IMR-90 (cell line): Measurements from ENCODE around the gene LEO1.

Source experiments
- BHLHE40 ChIP-seq: fragments of 150-350 bp; IDR thresholded peaks from 2 replicates; pipeline ENCODE4 v1.6.1; 2016; ENCODE audit warnings: mild to moderate bottlenecking, low read depth, low read length
- CHD1 ChIP-seq: IDR thresholded peaks from 2 replicates; pipeline ENCODE4 v1.6.1; 2012; ENCODE audit warnings: low read depth, low read length, improper control_type of control experiment
- FOS ChIP-seq: fragments of 150-350 bp; IDR thresholded peaks from 2 replicates; pipeline ENCODE4 v1.6.1; 2016; ENCODE audit warnings: low read depth, low read length
- MAFK ChIP-seq: IDR thresholded peaks from 2 replicates; pipeline ENCODE4 v1.6.1; 2012; ENCODE audit warnings: low read depth, low read length, improper control_type of control experiment
- MAZ ChIP-seq: IDR thresholded peaks from 2 replicates; pipeline ENCODE4 v1.6.1; 2012; ENCODE audit warnings: low read depth, mild to moderate bottlenecking, low read length, improper control_type of control experiment, moderate library complexity, borderline replicate concordance
- MXI1 ChIP-seq: IDR thresholded peaks from 2 replicates; pipeline ENCODE4 v1.6.1; 2012; ENCODE audit warnings: low read depth, mild to moderate bottlenecking, low read length, moderate library complexity, borderline replicate concordance
- NFE2L2 ChIP-seq: fragments of 150-350 bp; IDR thresholded peaks from 2 replicates; pipeline ENCODE4 v1.6.1; 2016; ENCODE audit warnings: low read depth, mild to moderate bottlenecking, low read length
- POLR2A ChIP-seq: IDR thresholded peaks from 2 replicates; pipeline ENCODE4 v1.6.1; 2012; ENCODE audit warnings: mild to moderate bottlenecking, low read depth, low read length
- RAD21 ChIP-seq: IDR thresholded peaks from 2 replicates; pipeline ENCODE4 v1.6.1; 2012; ENCODE audit warnings: low read length, improper control_type of control experiment
- RCOR1 ChIP-seq: IDR thresholded peaks from 2 replicates; pipeline ENCODE4 v1.6.1; 2012; ENCODE audit warnings: mild to moderate bottlenecking, low read length, improper control_type of control experiment; ENCODE audit not compliant: insufficient replicate concordance
- SMC3 ChIP-seq: fragments of 150-350 bp; IDR thresholded peaks from 2 replicates; pipeline ENCODE4 v1.6.1; 2016; ENCODE audit warnings: low read depth, mild to moderate bottlenecking, antibody characterized with exemption, low read length, moderate library complexity
- TF ChIP-seq, protein P1 (sequence below): conservative IDR thresholded peaks from 2 replicates; pipeline ENCODE4 v1.5.1; 2012; ENCODE audit warnings: mild to moderate bottlenecking, low read depth, low read length, improper control_type of control experiment
- TF ChIP-seq, protein P2 (sequence below): fragments of 150-350 bp; IDR thresholded peaks from 2 replicates; pipeline ENCODE4 v1.6.1; 2017; ENCODE audit warnings: mild to moderate bottlenecking, antibody characterized with exemption, low read length, low read depth
- TF ChIP-seq, protein P3 (sequence below): fragments of 150-350 bp; IDR thresholded peaks from 2 replicates; pipeline ENCODE4 v1.6.1; 2016; ENCODE audit warnings: low read depth, mild to moderate bottlenecking, low read length, moderate library complexity, borderline replicate concordance

DNA sequence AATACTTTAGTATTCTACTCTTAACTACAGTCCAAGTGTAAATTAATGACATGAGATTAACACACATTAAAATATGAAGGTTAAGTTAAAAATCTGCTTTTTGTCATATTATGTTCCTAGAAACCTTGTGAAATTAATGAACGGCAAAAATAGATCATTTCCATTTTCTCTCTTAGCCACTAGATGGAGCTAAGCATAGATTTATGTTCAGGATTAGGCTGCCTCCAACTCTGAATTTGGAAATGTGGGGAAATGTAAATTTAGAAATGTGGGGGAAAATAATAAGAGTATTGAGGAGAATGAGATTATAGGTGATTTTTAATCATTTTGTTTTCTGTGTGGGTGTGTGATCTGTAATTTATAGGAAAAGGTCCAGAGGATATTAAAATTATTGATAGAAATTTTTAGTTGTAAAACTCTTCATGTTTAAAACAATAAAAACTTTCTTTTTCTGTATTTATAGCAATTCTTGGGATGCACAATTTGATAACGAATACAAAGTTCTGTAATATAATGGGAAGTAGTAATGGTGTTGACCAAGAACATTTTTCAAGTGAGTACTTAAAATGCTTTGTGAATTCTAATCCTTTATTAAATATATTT lies 82.9 kb downstream of the LEO1 start:
- TF ChIP-seq, protein P1, sequence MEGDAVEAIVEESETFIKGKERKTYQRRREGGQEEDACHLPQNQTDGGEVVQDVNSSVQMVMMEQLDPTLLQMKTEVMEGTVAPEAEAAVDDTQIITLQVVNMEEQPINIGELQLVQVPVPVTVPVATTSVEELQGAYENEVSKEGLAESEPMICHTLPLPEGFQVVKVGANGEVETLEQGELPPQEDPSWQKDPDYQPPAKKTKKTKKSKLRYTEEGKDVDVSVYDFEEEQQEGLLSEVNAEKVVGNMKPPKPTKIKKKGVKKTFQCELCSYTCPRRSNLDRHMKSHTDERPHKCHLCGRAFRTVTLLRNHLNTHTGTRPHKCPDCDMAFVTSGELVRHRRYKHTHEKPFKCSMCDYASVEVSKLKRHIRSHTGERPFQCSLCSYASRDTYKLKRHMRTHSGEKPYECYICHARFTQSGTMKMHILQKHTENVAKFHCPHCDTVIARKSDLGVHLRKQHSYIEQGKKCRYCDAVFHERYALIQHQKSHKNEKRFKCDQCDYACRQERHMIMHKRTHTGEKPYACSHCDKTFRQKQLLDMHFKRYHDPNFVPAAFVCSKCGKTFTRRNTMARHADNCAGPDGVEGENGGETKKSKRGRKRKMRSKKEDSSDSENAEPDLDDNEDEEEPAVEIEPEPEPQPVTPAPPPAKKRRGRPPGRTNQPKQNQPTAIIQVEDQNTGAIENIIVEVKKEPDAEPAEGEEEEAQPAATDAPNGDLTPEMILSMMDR: peak; percentile 66
- TF ChIP-seq SMC3 (peak; percentile 59; the same call in 1 of the 2 replicates), NFE2L2 (no peak), RAD21 (peak; percentile 51), POLR2A (no peak), RCOR1 (no peak), FOS (no peak), BHLHE40 (no peak), MXI1 (no peak), MAZ (no peak), MAFK (no peak), CHD1 (no peak)
- TF ChIP-seq, protein P2, sequence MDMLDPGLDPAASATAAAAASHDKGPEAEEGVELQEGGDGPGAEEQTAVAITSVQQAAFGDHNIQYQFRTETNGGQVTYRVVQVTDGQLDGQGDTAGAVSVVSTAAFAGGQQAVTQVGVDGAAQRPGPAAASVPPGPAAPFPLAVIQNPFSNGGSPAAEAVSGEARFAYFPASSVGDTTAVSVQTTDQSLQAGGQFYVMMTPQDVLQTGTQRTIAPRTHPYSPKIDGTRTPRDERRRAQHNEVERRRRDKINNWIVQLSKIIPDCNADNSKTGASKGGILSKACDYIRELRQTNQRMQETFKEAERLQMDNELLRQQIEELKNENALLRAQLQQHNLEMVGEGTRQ: no peak
- TF ChIP-seq, protein P3, sequence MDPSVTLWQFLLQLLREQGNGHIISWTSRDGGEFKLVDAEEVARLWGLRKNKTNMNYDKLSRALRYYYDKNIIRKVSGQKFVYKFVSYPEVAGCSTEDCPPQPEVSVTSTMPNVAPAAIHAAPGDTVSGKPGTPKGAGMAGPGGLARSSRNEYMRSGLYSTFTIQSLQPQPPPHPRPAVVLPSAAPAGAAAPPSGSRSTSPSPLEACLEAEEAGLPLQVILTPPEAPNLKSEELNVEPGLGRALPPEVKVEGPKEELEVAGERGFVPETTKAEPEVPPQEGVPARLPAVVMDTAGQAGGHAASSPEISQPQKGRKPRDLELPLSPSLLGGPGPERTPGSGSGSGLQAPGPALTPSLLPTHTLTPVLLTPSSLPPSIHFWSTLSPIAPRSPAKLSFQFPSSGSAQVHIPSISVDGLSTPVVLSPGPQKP: no peak
